Natural killer cell (primary cell): Measurements from ENCODE around the gene EID2. TPM values are rescaled to one million over a fixed set of nuclear protein-coding genes. Genes with fewer than 3 reads are reported as not detected.

Source experiments
- ATAC-seq, 3 donors: fragments of 150-1000 bp in 2 of 3; fragments of 200-7000 bp in 1 of 3; cut with Tn5 transposase; 1 replicate in 1 of 3; 2 replicates in 2 of 3; pipeline ENCODE4 v1.10.0; 2021; ENCODE audit warnings: mild to moderate bottlenecking in 2 of 3, moderate library complexity in 2 of 3
- DNase-seq, 2 donors: peaks; one replicate each; pipeline versions ENCODE4 v3.0.0 to v3.0.0-alpha.2; 2013 to 2021; ENCODE audit warnings: mixed read lengths in 1 of 2
- H3K27ac ChIP-seq: one replicate; pipeline ENCODE4 v1.5.1; 2013; ENCODE audit warnings: mild to moderate bottlenecking, low read length
- H3K27me3 ChIP-seq: one replicate; pipeline ENCODE4 v1.6.1; 2013; ENCODE audit warnings: low read length; ENCODE audit not compliant: control insufficient read depth, insufficient read depth
- H3K36me3 ChIP-seq: one replicate; pipeline ENCODE4 v1.6.1; 2013; ENCODE audit warnings: low read length; ENCODE audit not compliant: control insufficient read depth, insufficient read depth
- H3K4me1 ChIP-seq: one replicate; pipeline ENCODE4 v1.6.1; 2013; ENCODE audit warnings: low read length; ENCODE audit not compliant: control insufficient read depth, insufficient read depth
- H3K4me3 ChIP-seq: one replicate; pipeline ENCODE4 v1.5.1; 2013; ENCODE audit warnings: low read length
- H3K9me3 ChIP-seq: one replicate; pipeline ENCODE4 v1.6.1; 2013; ENCODE audit warnings: low read length; ENCODE audit not compliant: control insufficient read depth, insufficient read depth
- H3K27ac Mint-ChIP-seq, 2 donors: one replicate each; pipeline ENCODE4 v1.8.0; 2022; ENCODE audit warnings: mild to moderate bottlenecking in 2 of 2, mixed read lengths in 2 of 2, moderate library complexity in 1 of 2
- H3K27me3 Mint-ChIP-seq, 2 donors: one replicate each; pipeline ENCODE4 v1.8.0; 2022; ENCODE audit warnings: low read depth in 2 of 2, mixed read lengths in 2 of 2
- H3K36me3 Mint-ChIP-seq: one replicate; pipeline ENCODE4 v1.8.0; 2022; ENCODE audit warnings: mixed read lengths
- H3K4me1 Mint-ChIP-seq, 2 donors: one replicate each; pipeline ENCODE4 v1.8.0; 2022; ENCODE audit warnings: mixed read lengths in 2 of 2
- H3K4me3 Mint-ChIP-seq: one replicate; pipeline ENCODE4 v1.8.0; 2022; ENCODE audit warnings: mild to moderate bottlenecking, moderate library complexity, mixed read lengths
- H3K9me3 Mint-ChIP-seq, 2 donors: one replicate each; pipeline ENCODE4 v1.8.0; 2022; ENCODE audit warnings: mixed read lengths in 2 of 2
- WGBS: methylation state at CpG from one replicate; pipeline ENCODE4 v1.1.7; 2013; ENCODE audit warnings: missing lambda C conversion rate; ENCODE audit not compliant: insufficient coverage; 5-methylcytosine and 5-hydroxymethylcytosine counted together
- intact Hi-C: fragments of 100-400 bp; cut with micrococcal nuclease; formaldehyde crosslinking; loops from one replicate; pipeline ENCODE4 v1.14.2; 2022
- total RNA-seq, 4 donors: library from RNA; stranded (reverse); fragments of 120-200 nt in 1 of 4; gene quantifications; one replicate each; pipeline versions ENCODE4 v1.2.3 to v1.2.4, GENCODE V29; 2013 to 2022
- TF ChIP-seq, protein P1 (sequence below): fragments of 200-600 bp; IDR thresholded peaks from one replicate; pipeline ENCODE4 v1.8.0; 2022; ENCODE audit warnings: antibody characterized with exemption

EID2 gene
- total RNA-seq, 3 donors from 2014 or later (not counting 1 experiment from before 2014, with no cell fraction given), result 11.9 to 19.9 (median 15.6) TPM

- ATAC-seq, result no peak
- Histone ChIP-seq H3K36me3 (no peaks in the 10 kb centered on the region), H3K27me3 (no peaks in the 10 kb centered on the region), H3K9me3 (no peaks in the 10 kb centered on the region), H3K4me1 (peaks cover 21% of the 10 kb centered on the region), H3K27ac (no peak overlapping the region), H3K4me3 (no peak overlapping the region)
- TF ChIP-seq, protein P1, sequence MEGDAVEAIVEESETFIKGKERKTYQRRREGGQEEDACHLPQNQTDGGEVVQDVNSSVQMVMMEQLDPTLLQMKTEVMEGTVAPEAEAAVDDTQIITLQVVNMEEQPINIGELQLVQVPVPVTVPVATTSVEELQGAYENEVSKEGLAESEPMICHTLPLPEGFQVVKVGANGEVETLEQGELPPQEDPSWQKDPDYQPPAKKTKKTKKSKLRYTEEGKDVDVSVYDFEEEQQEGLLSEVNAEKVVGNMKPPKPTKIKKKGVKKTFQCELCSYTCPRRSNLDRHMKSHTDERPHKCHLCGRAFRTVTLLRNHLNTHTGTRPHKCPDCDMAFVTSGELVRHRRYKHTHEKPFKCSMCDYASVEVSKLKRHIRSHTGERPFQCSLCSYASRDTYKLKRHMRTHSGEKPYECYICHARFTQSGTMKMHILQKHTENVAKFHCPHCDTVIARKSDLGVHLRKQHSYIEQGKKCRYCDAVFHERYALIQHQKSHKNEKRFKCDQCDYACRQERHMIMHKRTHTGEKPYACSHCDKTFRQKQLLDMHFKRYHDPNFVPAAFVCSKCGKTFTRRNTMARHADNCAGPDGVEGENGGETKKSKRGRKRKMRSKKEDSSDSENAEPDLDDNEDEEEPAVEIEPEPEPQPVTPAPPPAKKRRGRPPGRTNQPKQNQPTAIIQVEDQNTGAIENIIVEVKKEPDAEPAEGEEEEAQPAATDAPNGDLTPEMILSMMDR, result no peak
- Mint-ChIP-seq H3K36me3 (no peaks in the 10 kb centered on the region), H3K4me1 (peaks cover 13 to 14% of the 10 kb centered on the region in 2 donors), H3K4me3 (no peak overlapping the region), H3K27me3 (no peaks in the 10 kb centered on the region), H3K9me3 (no peaks in the 10 kb centered on the region), H3K27ac (no peak overlapping the region)
- DNase-seq, result no peak
- intact Hi-C loops, result no loop called here
- WGBS, result 38% methylated on average over 1 of the region's 1 CpG
Observed at GRCh38 chr19:39555883-39556282, 15.9 kb upstream of the EID2 start.

- H3K4me1 Mint-ChIP-seq, result peaks cover 13 to 14% of the 10 kb centered on the region in 2 donors
Observed at GRCh38 chr19:39554701-39555311, 14.8 kb upstream of the EID2 start.

GRCh38 chr19:39553082-39553652 is 13.2 kb upstream of the EID2 start:
- no peaks in the 10 kb centered on the region for H3K9me3 ChIP-seq
- no peak overlapping the region for H3K27ac ChIP-seq
- no peaks in the 10 kb centered on the region for H3K27me3 Mint-ChIP-seq
- no peaks in the 10 kb centered on the region for H3K27me3 ChIP-seq
- no peak overlapping the region for H3K4me3 Mint-ChIP-seq
- no peaks in the 10 kb centered on the region for H3K36me3 Mint-ChIP-seq
- TF ChIP-seq, protein P1, result no peak
- peaks cover 14% of the 10 kb centered on the region for H3K4me1 ChIP-seq
- DNase-seq (no peak), ATAC-seq (no peak)
- H3K36me3 ChIP-seq, result no peaks in the 10 kb centered on the region
- H3K27ac Mint-ChIP-seq, result no peak overlapping the region
- H3K9me3 Mint-ChIP-seq, result no peaks in the 10 kb centered on the region
- 75% methylated on average over 7 of the region's 7 CpGs for WGBS
- peaks cover 4% of the 10 kb centered on the region in 2 donors for H3K4me1 Mint-ChIP-seq
- intact Hi-C loops, result loop anchor here (5.0 kb wide), 1 partner anchor 214 kb away; no protein-coding TSS in a partner anchor
- H3K4me3 ChIP-seq, result no peak overlapping the region

More at GRCh38 chr19:39554701-39555311, 14.8 kb upstream of the EID2 start:
- intact Hi-C loops, result loop anchor here (5.0 kb wide), 1 partner anchor 212 kb away; no protein-coding TSS in a partner anchor
- ATAC-seq (no peak), DNase-seq (no peak)
- no peaks in the 10 kb centered on the region for H3K9me3 Mint-ChIP-seq
- Histone ChIP-seq H3K4me1 (peaks cover 21% of the 10 kb centered on the region), H3K4me3 (no peak overlapping the region), H3K36me3 (no peaks in the 10 kb centered on the region), H3K27ac (no peak overlapping the region), H3K27me3 (no peaks in the 10 kb centered on the region), H3K9me3 (no peaks in the 10 kb centered on the region)
- no peaks in the 10 kb centered on the region for H3K36me3 Mint-ChIP-seq
- 79% methylated on average over 4 of the region's 4 CpGs for WGBS
- no peak overlapping the region for H3K27ac Mint-ChIP-seq
- no peaks in the 10 kb centered on the region for H3K27me3 Mint-ChIP-seq
- H3K4me3 Mint-ChIP-seq, result no peak overlapping the region
- TF ChIP-seq, protein P1, result no peak
